ENCODE data around the gene ARHGAP5. TPM values are rescaled to one million over a fixed set of nuclear protein-coding genes. Genes with fewer than 3 reads are reported as not detected.
A peak's percentile ranks its signal among the peaks of the same experiment; 100 is the strongest.

Gene ARHGAP5
- 86.1 TPM for total RNA-seq

GRCh38 chr14:32077081-32078022, at the start of gene ARHGAP5:
ARHGAP5 (plus strand) TSS chr14:32077304; CDS start chr14:32090670, 13,366 bp downstream.
- peak within 1 kb of the TSS; percentile 88 to 91 (median 89) for H3K4me3 ChIP-seq (ENCODE audit: low read length in 3 of 3)
- no peaks in the 10 kb centered on the region for H3K9me3 ChIP-seq (ENCODE audit: control insufficient read depth in 3 of 3, low read length in 3 of 3)
- H3K9ac ChIP-seq (ENCODE audit: low read depth in 1 of 3, low read length in 3 of 3) = peak within 1 kb of the TSS; percentile 94 to 97 (median 95)
- H3K27ac ChIP-seq (ENCODE audit: low read depth, low read length) = peak within 1 kb of the TSS; percentile 94
- H3K27me3 ChIP-seq (ENCODE audit: control insufficient read depth in 3 of 3, insufficient read depth in 3 of 3, low read length in 3 of 3) = no peaks in the 10 kb centered on the region
- peaks cover 2 to 25% (median 18%) of the 10 kb centered on the region in 3 donors for H3K4me1 ChIP-seq (ENCODE audit: control insufficient read depth in 3 of 3, insufficient read depth in 3 of 3, low read length in 3 of 3)
- H3K36me3 ChIP-seq (ENCODE audit: control insufficient read depth in 3 of 3, insufficient read depth in 3 of 3, low read length in 3 of 3) = no peaks in the 10 kb centered on the region

DNA sequence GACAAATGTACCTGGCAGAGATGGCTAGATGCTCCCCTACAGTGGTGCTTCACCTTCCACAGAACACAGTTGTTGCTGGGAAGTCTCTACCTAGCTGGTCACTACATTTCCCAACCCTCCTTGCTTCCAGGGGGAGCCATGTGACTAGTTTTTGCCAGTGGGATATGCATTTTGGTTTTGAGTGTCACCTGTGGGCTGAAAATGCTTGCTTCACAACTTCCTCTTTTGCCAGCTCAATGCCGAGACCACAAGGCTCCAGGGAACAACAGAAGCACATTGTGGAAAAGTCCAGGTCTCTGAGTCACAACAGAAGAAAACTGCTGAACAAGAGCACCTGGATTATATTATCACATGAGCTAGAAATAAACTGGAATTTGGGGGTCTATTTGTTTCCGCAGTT, 48.5 kb upstream of the ARHGAP5 start:
- Histone ChIP-seq H3K36me3 (ENCODE audit: control insufficient read depth in 3 of 3, insufficient read depth in 3 of 3, low read length in 3 of 3) (no peaks in the 10 kb centered on the region), H3K27ac (ENCODE audit: low read depth, low read length) (no peak overlapping the region), H3K4me1 (ENCODE audit: control insufficient read depth in 3 of 3, insufficient read depth in 3 of 3, low read length in 3 of 3) (no peaks in the 10 kb centered on the region), H3K4me3 (ENCODE audit: low read length in 3 of 3) (no peak overlapping the region), H3K9ac (ENCODE audit: low read depth in 1 of 3, low read length in 3 of 3) (no peak overlapping the region), H3K9me3 (ENCODE audit: control insufficient read depth in 3 of 3, low read length in 3 of 3) (no peaks in the 10 kb centered on the region), H3K27me3 (ENCODE audit: control insufficient read depth in 3 of 3, insufficient read depth in 3 of 3, low read length in 3 of 3) (peaks cover 0 to 2% (median 0%) of the 10 kb centered on the region in 3 donors)

GRCh38 chr14:32033543-32033942, 43.6 kb upstream of the ARHGAP5 start:
- Histone ChIP-seq H3K4me1 (ENCODE audit: control insufficient read depth in 3 of 3, insufficient read depth in 3 of 3, low read length in 3 of 3) (no peaks in the 10 kb centered on the region), H3K27ac (ENCODE audit: low read depth, low read length) (no peak overlapping the region), H3K36me3 (ENCODE audit: control insufficient read depth in 3 of 3, insufficient read depth in 3 of 3, low read length in 3 of 3) (no peaks in the 10 kb centered on the region), H3K27me3 (ENCODE audit: control insufficient read depth in 3 of 3, insufficient read depth in 3 of 3, low read length in 3 of 3) (no peaks in the 10 kb centered on the region), H3K4me3 (ENCODE audit: low read length in 3 of 3) (no peak overlapping the region), H3K9me3 (ENCODE audit: control insufficient read depth in 3 of 3, low read length in 3 of 3) (no peaks in the 10 kb centered on the region), H3K9ac (ENCODE audit: low read depth in 1 of 3, low read length in 3 of 3) (no peak overlapping the region)

GRCh38 chr14:32038876-32039275, 38.2 kb upstream of the ARHGAP5 start:
- H3K27me3 ChIP-seq (ENCODE audit: control insufficient read depth in 3 of 3, insufficient read depth in 3 of 3, low read length in 3 of 3) = no peaks in the 10 kb centered on the region
- H3K9ac ChIP-seq (ENCODE audit: low read depth in 1 of 3, low read length in 3 of 3) = no peak overlapping the region
- H3K9me3 ChIP-seq (ENCODE audit: control insufficient read depth in 3 of 3, low read length in 3 of 3) = no peaks in the 10 kb centered on the region
- no peak overlapping the region for H3K27ac ChIP-seq (ENCODE audit: low read depth, low read length)
- no peaks in the 10 kb centered on the region for H3K4me1 ChIP-seq (ENCODE audit: control insufficient read depth in 3 of 3, insufficient read depth in 3 of 3, low read length in 3 of 3)
- H3K4me3 ChIP-seq (ENCODE audit: low read length in 3 of 3) = no peak overlapping the region
- H3K36me3 ChIP-seq (ENCODE audit: control insufficient read depth in 3 of 3, insufficient read depth in 3 of 3, low read length in 3 of 3) = no peaks in the 10 kb centered on the region

DNA sequence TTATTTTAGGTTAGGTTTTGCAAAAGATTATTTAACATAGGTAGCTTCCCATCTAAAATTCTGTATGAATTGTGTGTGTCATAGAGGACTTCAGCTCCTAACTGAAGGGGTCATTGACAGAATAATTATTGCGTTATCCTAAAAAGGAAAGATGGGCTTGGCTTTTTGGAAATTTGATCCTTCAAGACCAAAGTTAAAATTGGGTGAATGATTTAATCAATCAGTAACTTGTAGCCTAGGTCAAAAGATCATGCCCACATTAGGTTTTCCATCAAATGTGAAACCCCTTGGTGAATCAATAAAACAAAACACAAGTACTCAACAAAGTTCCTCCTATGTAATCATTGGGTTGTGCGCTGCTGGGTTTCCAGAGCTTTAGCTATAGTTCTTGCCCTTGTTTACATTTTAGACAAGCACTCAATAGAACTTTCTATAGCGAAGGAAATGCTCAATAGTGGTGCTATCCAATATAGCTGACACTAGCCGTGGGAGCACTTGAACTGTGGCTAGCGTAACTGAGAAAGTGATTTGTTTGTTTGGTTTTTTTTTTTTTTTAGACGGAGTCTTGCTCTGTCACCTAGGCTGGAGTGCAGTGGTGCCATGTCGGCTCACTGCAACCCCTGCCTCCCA, 37.6 kb upstream of the ARHGAP5 start:
- Histone ChIP-seq H3K4me1 (ENCODE audit: control insufficient read depth in 3 of 3, insufficient read depth in 3 of 3, low read length in 3 of 3) (no peaks in the 10 kb centered on the region), H3K27me3 (ENCODE audit: control insufficient read depth in 3 of 3, insufficient read depth in 3 of 3, low read length in 3 of 3) (no peaks in the 10 kb centered on the region), H3K36me3 (ENCODE audit: control insufficient read depth in 3 of 3, insufficient read depth in 3 of 3, low read length in 3 of 3) (no peaks in the 10 kb centered on the region), H3K9me3 (ENCODE audit: control insufficient read depth in 3 of 3, low read length in 3 of 3) (no peaks in the 10 kb centered on the region), H3K27ac (ENCODE audit: low read depth, low read length) (no peak overlapping the region), H3K9ac (ENCODE audit: low read depth in 1 of 3, low read length in 3 of 3) (no peak overlapping the region), H3K4me3 (ENCODE audit: low read length in 3 of 3) (no peak overlapping the region)

GRCh38 chr14:32043624-32044023, 33.5 kb upstream of the ARHGAP5 start:
- Histone ChIP-seq H3K4me3 (ENCODE audit: low read length in 3 of 3) (no peak overlapping the region), H3K27me3 (ENCODE audit: control insufficient read depth in 3 of 3, insufficient read depth in 3 of 3, low read length in 3 of 3) (no peaks in the 10 kb centered on the region), H3K36me3 (ENCODE audit: control insufficient read depth in 3 of 3, insufficient read depth in 3 of 3, low read length in 3 of 3) (no peaks in the 10 kb centered on the region), H3K9ac (ENCODE audit: low read depth in 1 of 3, low read length in 3 of 3) (no peak overlapping the region), H3K4me1 (ENCODE audit: control insufficient read depth in 3 of 3, insufficient read depth in 3 of 3, low read length in 3 of 3) (no peaks in the 10 kb centered on the region), H3K9me3 (ENCODE audit: control insufficient read depth in 3 of 3, low read length in 3 of 3) (no peaks in the 10 kb centered on the region), H3K27ac (ENCODE audit: low read depth, low read length) (no peak overlapping the region)

DNA sequence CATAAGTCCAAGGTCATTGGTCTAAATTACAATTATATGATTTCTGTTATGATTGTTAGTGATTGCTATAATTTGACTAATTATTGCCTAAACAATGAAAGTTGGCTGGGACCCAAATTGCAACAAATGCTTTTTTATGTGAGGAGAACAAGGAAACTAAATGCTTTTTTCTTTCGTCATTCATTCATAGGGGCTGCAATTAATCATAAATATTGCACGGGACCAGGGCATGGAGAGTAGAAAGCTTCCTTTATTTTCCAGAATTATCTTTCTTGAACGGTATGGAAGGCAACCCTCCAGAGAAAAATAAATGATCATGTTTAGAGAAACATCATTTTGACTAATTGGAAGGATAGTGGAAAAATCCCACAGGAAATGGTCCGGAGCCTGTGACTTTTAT, 32.6 kb upstream of the ARHGAP5 start:
- no peaks in the 10 kb centered on the region for H3K36me3 ChIP-seq (ENCODE audit: control insufficient read depth in 3 of 3, insufficient read depth in 3 of 3, low read length in 3 of 3)
- no peaks in the 10 kb centered on the region for H3K27me3 ChIP-seq (ENCODE audit: control insufficient read depth in 3 of 3, insufficient read depth in 3 of 3, low read length in 3 of 3)
- H3K9ac ChIP-seq (ENCODE audit: low read depth in 1 of 3, low read length in 3 of 3) = no peak overlapping the region
- no peaks in the 10 kb centered on the region for H3K9me3 ChIP-seq (ENCODE audit: control insufficient read depth in 3 of 3, low read length in 3 of 3)
- H3K4me1 ChIP-seq (ENCODE audit: control insufficient read depth in 3 of 3, insufficient read depth in 3 of 3, low read length in 3 of 3) = no peaks in the 10 kb centered on the region
- no peak overlapping the region for H3K4me3 ChIP-seq (ENCODE audit: low read length in 3 of 3)
- H3K27ac ChIP-seq (ENCODE audit: low read depth, low read length) = no peak overlapping the region

GRCh38 chr14:32047791-32048190, 29.3 kb upstream of the ARHGAP5 start:
- Histone ChIP-seq H3K27me3 (ENCODE audit: control insufficient read depth in 3 of 3, insufficient read depth in 3 of 3, low read length in 3 of 3) (no peaks in the 10 kb centered on the region), H3K4me1 (ENCODE audit: control insufficient read depth in 3 of 3, insufficient read depth in 3 of 3, low read length in 3 of 3) (peaks cover 0 to 3% (median 0%) of the 10 kb centered on the region in 3 donors), H3K9ac (ENCODE audit: low read depth in 1 of 3, low read length in 3 of 3) (no peak overlapping the region), H3K4me3 (ENCODE audit: low read length in 3 of 3) (no peak overlapping the region), H3K27ac (ENCODE audit: low read depth, low read length) (no peak overlapping the region), H3K9me3 (ENCODE audit: control insufficient read depth in 3 of 3, low read length in 3 of 3) (no peaks in the 10 kb centered on the region), H3K36me3 (ENCODE audit: control insufficient read depth in 3 of 3, insufficient read depth in 3 of 3, low read length in 3 of 3) (no peaks in the 10 kb centered on the region)

- no peak overlapping the region for H3K4me3 ChIP-seq (ENCODE audit: low read length in 3 of 3)
- H3K27ac ChIP-seq (ENCODE audit: low read depth, low read length) = no peak overlapping the region
- H3K4me1 ChIP-seq (ENCODE audit: control insufficient read depth in 3 of 3, insufficient read depth in 3 of 3, low read length in 3 of 3) = peaks cover 0 to 3% (median 0%) of the 10 kb centered on the region in 3 donors
- H3K9ac ChIP-seq (ENCODE audit: low read depth in 1 of 3, low read length in 3 of 3) = no peak overlapping the region
- no peaks in the 10 kb centered on the region for H3K27me3 ChIP-seq (ENCODE audit: control insufficient read depth in 3 of 3, insufficient read depth in 3 of 3, low read length in 3 of 3)
- no peaks in the 10 kb centered on the region for H3K36me3 ChIP-seq (ENCODE audit: control insufficient read depth in 3 of 3, insufficient read depth in 3 of 3, low read length in 3 of 3)
- no peaks in the 10 kb centered on the region for H3K9me3 ChIP-seq (ENCODE audit: control insufficient read depth in 3 of 3, low read length in 3 of 3)
Measured at GRCh38 chr14:32049361-32050088, 27.6 kb upstream of the ARHGAP5 start.

All from skeletal muscle tissue (tissue), 4 donors.